ENCODE results near the gene AMOT.

Gene AMOT

DNA sequence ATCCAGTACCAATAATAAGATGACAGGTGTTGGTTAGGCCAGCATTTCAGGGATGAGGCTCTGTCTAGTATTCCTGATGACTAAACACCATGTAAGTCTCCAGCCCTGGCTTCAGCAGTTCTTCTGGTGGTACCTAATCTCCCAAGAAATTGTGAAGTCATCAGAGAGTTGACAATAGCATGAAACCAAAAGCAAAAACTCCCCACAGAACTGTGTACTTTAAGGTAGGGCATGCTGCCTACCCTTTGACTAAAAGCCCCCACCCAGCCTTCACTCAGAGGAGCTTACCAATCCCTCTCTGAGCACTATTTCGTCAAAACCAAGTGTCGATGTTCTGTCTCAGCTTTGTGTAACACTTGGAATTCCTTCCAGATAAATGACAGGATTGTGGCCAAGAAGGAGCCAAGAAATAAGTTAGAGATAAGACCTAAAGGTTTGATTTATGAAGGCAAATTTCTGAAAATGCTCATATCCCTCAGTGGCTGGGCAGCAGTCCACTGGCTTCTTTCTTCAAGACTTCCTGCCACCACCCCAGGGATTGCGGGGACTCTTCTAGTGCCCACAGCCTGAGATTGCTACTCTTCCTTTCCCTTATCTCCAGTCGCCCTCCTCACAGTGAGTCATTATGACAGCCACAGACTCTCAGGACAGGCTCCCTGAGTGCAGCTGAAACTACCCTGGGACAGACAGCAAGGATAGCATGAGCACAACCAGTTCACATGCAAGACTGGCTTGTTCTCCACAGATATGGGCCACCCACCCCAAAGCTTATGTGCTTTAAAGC lies 93.6 kb downstream of the AMOT start (continued):
- TF ChIP-seq, protein P1, sequence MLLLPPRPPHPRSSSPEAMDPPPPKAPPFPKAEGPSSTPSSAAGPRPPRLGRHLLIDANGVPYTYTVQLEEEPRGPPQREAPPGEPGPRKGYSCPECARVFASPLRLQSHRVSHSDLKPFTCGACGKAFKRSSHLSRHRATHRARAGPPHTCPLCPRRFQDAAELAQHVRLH (tag by site-specific recombination; IDR thresholded peaks at IDR 0.05), result no peak
- TF ChIP-seq ZNF76 (tag by site-specific recombination; IDR thresholded peaks at IDR 0.05; ENCODE audit: borderline replicate concordance, low read depth), result no peak
- TF ChIP-seq TRIM28 (IDR thresholded peaks at IDR 0.05; ENCODE audit: borderline replicate concordance, low read length), result no peak
- no peak for TF ChIP-seq ZNF830 (tag by site-specific recombination; IDR thresholded peaks at IDR 0.05; ENCODE audit: low read depth)
- TF ChIP-seq ZNF843 (tag by site-specific recombination; IDR thresholded peaks at IDR 0.05), result no peak

DNA sequence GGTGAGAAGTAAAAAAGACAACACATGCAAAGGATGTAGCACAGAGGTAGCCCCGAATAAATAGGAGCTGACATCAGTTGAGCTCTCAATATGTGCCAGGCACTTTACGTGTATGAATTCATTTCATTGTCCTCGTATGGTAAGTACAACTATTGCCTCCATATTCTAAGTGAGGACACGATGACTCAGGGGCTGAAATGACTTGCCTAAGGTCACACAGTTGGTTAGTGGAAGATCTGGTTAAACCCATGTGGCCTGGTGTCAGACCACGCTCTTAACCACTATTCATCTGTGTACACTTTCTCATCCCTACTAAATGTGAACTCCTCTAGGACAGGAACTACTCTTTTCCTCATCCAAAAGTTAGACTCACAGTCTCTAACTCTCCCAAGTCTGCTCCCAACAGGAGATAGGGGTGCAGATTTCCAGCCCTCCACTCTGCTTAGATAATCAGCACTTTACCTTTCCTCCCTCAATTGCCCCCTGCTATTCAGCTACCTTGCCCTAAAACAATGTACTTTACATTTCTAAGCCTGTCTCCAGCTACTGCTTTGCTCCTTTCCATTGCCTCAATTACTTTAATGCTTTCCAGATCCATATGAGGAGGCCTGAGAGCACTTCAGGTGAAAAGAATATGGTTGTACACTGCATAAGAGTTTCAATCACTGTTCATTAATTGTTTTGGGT lies 102.1 kb downstream of the AMOT start:
- Histone ChIP-seq H3K4me3 (ENCODE audit: low read depth, low read length) (no peak overlapping the region), H3K4me1 (ENCODE audit: control insufficient read depth, insufficient read depth, low read length) (no peaks in the 10 kb centered on the region), H3K9me3 (ENCODE audit: control insufficient read depth, insufficient read depth, low read depth, low read length) (no peaks in the 10 kb centered on the region), H3K36me3 (ENCODE audit: control insufficient read depth in 2 of 2, insufficient read depth in 1 of 2, low read length in 2 of 2) (no peaks in the 10 kb centered on the region), H3K27ac (ENCODE audit: extremely low read depth, low read depth, low read length) (no peak overlapping the region)
- CTCF ChIA-PET, result no interaction called here
- TF ChIP-seq ZNF560 (tag by site-specific recombination; IDR thresholded peaks at IDR 0.05; ENCODE audit: borderline replicate concordance) (no peak), ZNF169 (tag by site-specific recombination; IDR thresholded peaks at IDR 0.05) (no peak), ZSCAN23 (tag by site-specific recombination; IDR thresholded peaks at IDR 0.05) (no peak), ZNF777 (tag by site-specific recombination; IDR thresholded peaks at IDR 0.05; ENCODE audit: borderline replicate concordance) (no peak), ZFP41 (tag by site-specific recombination; IDR thresholded peaks at IDR 0.05; ENCODE audit: borderline replicate concordance) (no peak), KLF7 (tag by site-specific recombination; IDR thresholded peaks at IDR 0.05; ENCODE audit: borderline replicate concordance) (no peak), ZNF354C (tag by site-specific recombination; IDR thresholded peaks at IDR 0.05; ENCODE audit: borderline replicate concordance, low read depth) (no peak), MZF1 (tag by site-specific recombination; IDR thresholded peaks at IDR 0.05; ENCODE audit: borderline replicate concordance) (no peak), ZNF621 (tag by site-specific recombination; IDR thresholded peaks at IDR 0.05) (no peak), MEIS1 (CRISPR knock-in tag; IDR thresholded peaks at IDR 0.05; ENCODE audit: borderline replicate concordance) (no peak), FEZF1 (tag by site-specific recombination; IDR thresholded peaks at IDR 0.05) (no peak), SCRT2 (tag by site-specific recombination; IDR thresholded peaks at IDR 0.05) (no peak), OSR2 (tag by site-specific recombination; IDR thresholded peaks at IDR 0.05) (no peak), ZNF837 (tag by site-specific recombination; IDR thresholded peaks at IDR 0.05) (no peak), ZNF707 (tag by site-specific recombination; IDR thresholded peaks at IDR 0.05) (no peak), ZSCAN30 (tag by site-specific recombination; IDR thresholded peaks at IDR 0.05) (no peak), ZNF248 (tag by site-specific recombination; IDR thresholded peaks at IDR 0.05) (no peak)
- TF ChIP-seq, protein P2, sequence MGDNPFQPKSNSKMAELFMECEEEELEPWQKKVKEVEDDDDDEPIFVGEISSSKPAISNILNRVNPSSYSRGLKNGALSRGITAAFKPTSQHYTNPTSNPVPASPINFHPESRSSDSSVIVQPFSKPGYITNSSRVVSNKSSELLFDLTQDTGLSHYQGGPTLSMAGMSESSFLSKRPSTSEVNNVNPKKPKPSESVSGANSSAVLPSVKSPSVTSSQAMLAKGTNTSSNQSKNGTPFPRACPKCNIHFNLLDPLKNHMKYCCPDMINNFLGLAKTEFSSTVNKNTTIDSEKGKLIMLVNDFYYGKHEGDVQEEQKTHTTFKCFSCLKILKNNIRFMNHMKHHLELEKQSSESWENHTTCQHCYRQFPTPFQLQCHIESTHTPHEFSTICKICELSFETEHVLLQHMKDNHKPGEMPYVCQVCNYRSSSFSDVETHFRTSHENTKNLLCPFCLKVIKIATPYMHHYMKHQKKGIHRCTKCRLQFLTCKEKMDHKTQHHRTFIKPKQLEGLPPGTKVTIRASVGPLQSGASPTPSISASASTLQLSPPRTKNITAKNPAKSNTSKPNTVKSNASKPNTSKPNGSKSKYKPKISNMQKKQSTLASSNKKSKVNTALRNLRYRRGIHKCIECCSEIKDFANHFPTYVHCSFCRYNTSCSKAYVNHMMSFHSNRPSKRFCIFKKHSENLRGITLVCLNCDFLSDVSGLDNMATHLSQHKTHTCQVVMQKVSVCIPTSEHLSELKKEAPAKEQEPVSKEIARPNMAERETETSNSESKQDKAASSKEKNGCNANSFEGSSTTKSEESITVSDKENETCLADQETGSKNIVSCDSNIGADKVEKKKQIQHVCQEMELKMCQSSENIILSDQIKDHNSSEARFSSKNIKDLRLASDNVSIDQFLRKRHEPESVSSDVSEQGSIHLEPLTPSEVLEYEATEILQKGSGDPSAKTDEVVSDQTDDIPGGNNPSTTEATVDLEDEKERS (tag by site-specific recombination; IDR thresholded peaks at IDR 0.05), result no peak
- TF ChIP-seq, protein P3, sequence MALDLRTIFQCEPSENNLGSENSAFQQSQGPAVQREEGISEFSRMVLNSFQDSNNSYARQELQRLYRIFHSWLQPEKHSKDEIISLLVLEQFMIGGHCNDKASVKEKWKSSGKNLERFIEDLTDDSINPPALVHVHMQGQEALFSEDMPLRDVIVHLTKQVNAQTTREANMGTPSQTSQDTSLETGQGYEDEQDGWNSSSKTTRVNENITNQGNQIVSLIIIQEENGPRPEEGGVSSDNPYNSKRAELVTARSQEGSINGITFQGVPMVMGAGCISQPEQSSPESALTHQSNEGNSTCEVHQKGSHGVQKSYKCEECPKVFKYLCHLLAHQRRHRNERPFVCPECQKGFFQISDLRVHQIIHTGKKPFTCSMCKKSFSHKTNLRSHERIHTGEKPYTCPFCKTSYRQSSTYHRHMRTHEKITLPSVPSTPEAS (tag by site-specific recombination; IDR thresholded peaks at IDR 0.05), result no peak
- POLR2A ChIA-PET, result no interaction called here
